Breast epithelium (tissue), 3 donors: ENCODE measurements around the gene EML5.

Experiments
- CTCF ChIP-seq, 3 donors: fragments of 450-650 bp; IDR thresholded peaks; one replicate each; pipeline ENCODE4 v1.5.1; 2016 to 2017; ENCODE audit warnings: antibody characterized with exemption in 3 of 3, mild to moderate bottlenecking in 3 of 3, moderate library complexity in 3 of 3
- POLR2A ChIP-seq: fragments of 450-650 bp; IDR thresholded peaks from one replicate; pipeline ENCODE4 v1.6.1; 2016; ENCODE audit warnings: antibody characterized with exemption, mild to moderate bottlenecking, moderate library complexity

GRCh38 chr14:88621100-88621499 lies 171.7 kb downstream of the EML5 start:
- TF ChIP-seq CTCF (IDR thresholded peaks at IDR 0.05) (no peak), POLR2A (no peak)
